ENCODE results near the gene NFIB. TPM values are rescaled to one million over a fixed set of nuclear protein-coding genes. Genes with fewer than 3 reads are reported as not detected.

NFIB gene
- total RNA-seq, 2 donors from 2014 or later, result 53.0 to 54.0 TPM

DNA sequence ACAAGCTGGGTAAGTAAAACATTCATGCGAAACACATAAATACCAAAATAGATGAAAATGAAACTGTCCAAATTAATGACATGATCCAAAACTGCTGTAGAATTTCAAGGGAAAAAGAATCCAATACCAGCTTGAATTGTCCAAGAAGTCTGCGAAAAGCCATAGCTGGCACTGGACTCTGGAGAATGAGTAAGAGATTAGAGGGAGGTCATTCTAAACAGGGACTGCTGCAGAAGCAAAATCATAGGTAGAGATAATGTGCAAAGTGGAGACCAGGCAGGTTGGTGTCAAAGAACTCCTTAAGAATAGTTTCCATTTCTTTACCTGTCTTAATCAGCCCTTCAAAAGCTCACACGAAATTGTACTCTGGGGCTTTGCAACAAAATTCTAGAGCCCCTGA lies 162.5 kb downstream of the NFIB start:
- H3K9me3 ChIP-seq, result no peaks in the 10 kb centered on the region
- H3K4me3 ChIP-seq, result no peak overlapping the region
- H3K36me3 ChIP-seq, result no peaks in the 10 kb centered on the region
- H3K4me1 ChIP-seq, result no peaks in the 10 kb centered on the region
- intact Hi-C loops (cut with DNase I), result no loop called here
- H3K27ac ChIP-seq, result no peak overlapping the region
- no peak overlapping the region for H3K9ac ChIP-seq (ENCODE audit: low read depth in 2 of 2, low read length in 2 of 2)
- no peaks in the 10 kb centered on the region for H3K27me3 ChIP-seq
- DNase-seq, result no peak
- TF ChIP-seq, protein P1, sequence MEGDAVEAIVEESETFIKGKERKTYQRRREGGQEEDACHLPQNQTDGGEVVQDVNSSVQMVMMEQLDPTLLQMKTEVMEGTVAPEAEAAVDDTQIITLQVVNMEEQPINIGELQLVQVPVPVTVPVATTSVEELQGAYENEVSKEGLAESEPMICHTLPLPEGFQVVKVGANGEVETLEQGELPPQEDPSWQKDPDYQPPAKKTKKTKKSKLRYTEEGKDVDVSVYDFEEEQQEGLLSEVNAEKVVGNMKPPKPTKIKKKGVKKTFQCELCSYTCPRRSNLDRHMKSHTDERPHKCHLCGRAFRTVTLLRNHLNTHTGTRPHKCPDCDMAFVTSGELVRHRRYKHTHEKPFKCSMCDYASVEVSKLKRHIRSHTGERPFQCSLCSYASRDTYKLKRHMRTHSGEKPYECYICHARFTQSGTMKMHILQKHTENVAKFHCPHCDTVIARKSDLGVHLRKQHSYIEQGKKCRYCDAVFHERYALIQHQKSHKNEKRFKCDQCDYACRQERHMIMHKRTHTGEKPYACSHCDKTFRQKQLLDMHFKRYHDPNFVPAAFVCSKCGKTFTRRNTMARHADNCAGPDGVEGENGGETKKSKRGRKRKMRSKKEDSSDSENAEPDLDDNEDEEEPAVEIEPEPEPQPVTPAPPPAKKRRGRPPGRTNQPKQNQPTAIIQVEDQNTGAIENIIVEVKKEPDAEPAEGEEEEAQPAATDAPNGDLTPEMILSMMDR (IDR thresholded peaks at IDR 0.05), result no peak

DNA sequence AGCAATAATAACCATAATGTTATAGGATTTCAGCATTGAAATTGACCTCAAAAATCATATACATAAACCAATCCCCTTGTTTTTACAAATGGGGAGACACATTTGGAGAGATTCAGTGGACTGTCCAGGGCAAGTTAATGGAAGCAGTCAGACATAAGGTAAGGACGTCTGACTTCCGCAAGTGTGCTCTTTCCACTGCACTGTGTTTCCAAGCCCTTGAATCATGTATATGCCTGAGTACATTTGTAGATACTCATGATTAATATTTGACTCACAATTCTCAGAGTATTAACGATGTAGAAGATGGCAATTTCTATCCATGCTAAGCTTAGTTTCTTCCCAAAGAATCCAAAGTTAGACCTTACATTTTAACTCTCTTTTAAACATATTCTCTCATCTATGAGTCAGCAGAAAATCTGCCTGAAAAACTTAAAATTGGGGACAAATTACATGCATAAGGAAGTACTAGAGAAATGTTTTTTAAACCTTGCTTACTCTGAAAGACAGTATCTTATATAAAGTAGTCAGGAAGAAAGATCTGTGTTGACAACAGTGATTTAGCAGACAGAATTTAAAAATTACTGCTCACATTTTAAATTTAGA lies 165.3 kb downstream of the NFIB start:
- H3K36me3 ChIP-seq, result no peaks in the 10 kb centered on the region
- H3K9ac ChIP-seq (ENCODE audit: low read depth in 2 of 2, low read length in 2 of 2), result no peak overlapping the region
- no peak overlapping the region for H3K4me3 ChIP-seq
- TF ChIP-seq, protein P1 (IDR thresholded peaks at IDR 0.05), result no peak
- H3K27me3 ChIP-seq, result no peaks in the 10 kb centered on the region
- no peaks in the 10 kb centered on the region for H3K4me1 ChIP-seq
- no peak for DNase-seq
- no peaks in the 10 kb centered on the region for H3K9me3 ChIP-seq
- no peak overlapping the region for H3K27ac ChIP-seq
- intact Hi-C loops (cut with DNase I), result no loop called here

DNA sequence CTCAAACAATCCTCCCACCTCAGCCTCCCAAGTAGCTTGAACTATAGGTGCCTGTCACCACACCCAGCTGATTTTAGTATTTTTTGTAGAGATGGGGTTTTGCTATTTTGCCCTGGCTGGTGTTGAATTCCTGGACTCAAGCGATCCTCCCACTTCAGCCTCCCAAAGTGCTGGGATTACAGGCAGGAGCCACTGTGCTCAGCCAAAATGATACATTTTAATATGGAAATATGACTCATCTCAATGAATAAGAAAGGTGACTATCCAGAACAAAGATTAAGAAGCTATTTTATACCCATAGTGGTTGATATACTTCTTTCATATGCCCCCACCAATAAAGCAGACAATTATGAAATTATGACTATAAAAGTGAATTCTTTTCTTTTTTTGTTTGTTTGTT lies 166.2 kb downstream of the NFIB start:
- intact Hi-C loops (cut with DNase I), result no loop called here
- Histone ChIP-seq H3K4me3 (no peak overlapping the region), H3K27ac (no peak overlapping the region), H3K9ac (ENCODE audit: low read depth in 2 of 2, low read length in 2 of 2) (no peak overlapping the region), H3K4me1 (no peaks in the 10 kb centered on the region), H3K36me3 (no peaks in the 10 kb centered on the region), H3K9me3 (no peaks in the 10 kb centered on the region), H3K27me3 (no peaks in the 10 kb centered on the region)
- DNase-seq, result no peak
- TF ChIP-seq, protein P1 (IDR thresholded peaks at IDR 0.05), result no peak

DNA sequence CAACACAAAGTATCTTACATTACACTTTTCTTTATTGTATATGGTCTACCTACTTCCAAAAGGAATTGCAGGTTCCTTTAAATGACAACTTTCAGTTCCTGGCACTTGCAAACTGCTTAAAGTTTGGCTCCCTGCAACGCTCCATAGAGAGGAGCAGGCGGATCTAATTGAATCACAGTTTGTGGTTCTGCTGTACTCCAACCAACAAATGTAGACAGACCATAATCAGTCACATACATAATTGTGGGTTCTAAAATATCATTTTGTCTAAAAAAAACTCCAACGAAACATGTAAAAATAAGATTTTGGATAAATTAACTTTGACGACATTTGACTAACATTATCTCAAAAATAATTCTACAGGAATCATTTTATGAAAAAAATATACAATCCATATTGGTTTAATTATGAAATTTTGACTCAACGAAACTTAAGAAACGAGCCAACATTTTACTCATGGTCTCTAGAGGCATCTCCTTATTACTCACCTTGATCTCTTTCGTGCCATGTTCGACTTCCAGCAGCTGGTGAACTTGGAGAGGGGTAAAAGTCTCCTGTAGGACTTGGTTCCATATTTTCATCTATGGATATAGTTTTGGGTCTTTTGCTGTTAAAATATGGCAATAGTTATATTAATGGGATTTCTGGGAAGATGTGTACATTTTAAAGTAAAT lies 167.6 kb downstream of the NFIB start:
- DNase-seq, result no peak
- H3K9me3 ChIP-seq, result no peaks in the 10 kb centered on the region
- intact Hi-C loops (cut with DNase I), result no loop called here
- H3K4me1 ChIP-seq, result no peaks in the 10 kb centered on the region
- H3K27ac ChIP-seq, result no peak overlapping the region
- H3K36me3 ChIP-seq, result no peaks in the 10 kb centered on the region
- no peak overlapping the region for H3K4me3 ChIP-seq
- TF ChIP-seq, protein P1 (IDR thresholded peaks at IDR 0.05), result no peak
- H3K9ac ChIP-seq (ENCODE audit: low read depth in 2 of 2, low read length in 2 of 2), result no peak overlapping the region
- H3K27me3 ChIP-seq, result no peaks in the 10 kb centered on the region

DNA sequence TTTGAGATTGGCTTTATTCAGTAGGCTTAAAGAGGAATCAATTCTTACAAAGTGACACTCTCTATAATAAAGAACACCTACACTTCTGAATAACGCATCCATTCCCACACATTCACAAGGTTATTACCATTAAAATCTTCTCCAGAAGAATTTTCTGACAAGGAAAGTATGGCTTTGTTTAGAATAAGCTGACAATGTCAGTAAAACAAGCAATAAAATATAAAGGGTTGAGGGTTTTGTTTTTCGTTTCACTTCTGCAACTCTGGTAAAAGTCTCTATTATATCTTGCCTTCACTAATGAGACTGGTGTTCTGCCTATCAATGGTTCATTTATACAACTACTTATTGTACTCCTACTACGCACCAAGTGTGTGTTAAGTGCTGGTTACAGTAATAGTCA lies 169.7 kb downstream of the NFIB start:
- no peak overlapping the region for H3K27ac ChIP-seq
- TF ChIP-seq, protein P1 (IDR thresholded peaks at IDR 0.05), result no peak
- intact Hi-C loops (cut with DNase I), result no loop called here
- no peaks in the 10 kb centered on the region for H3K4me1 ChIP-seq
- H3K27me3 ChIP-seq, result no peaks in the 10 kb centered on the region
- H3K9ac ChIP-seq (ENCODE audit: low read depth in 2 of 2, low read length in 2 of 2), result no peak overlapping the region
- no peak for DNase-seq
- H3K9me3 ChIP-seq, result no peaks in the 10 kb centered on the region
- H3K4me3 ChIP-seq, result no peak overlapping the region
- H3K36me3 ChIP-seq, result no peaks in the 10 kb centered on the region

All from colonic mucosa (tissue), 4 donors.